HG03066 (cell line): Measurements from ENCODE around the gene IRF2.

Source experiments
- ATAC-seq: cut with Tn5 transposase; IDR thresholded peaks from one replicate; pipeline ENCODE4 v1.9.1; 2021; ENCODE audit warnings: low read depth; ENCODE audit not compliant: unreplicated experiment

Gene IRF2

GRCh38 chr4:184474263-184475095 lies at the start of gene IRF2:
TSS of gene IRF2 (minus strand) at chr4:184474550. CDS start at chr4:184429064, 45,486 bp downstream.
- ATAC-seq = peak; percentile 56

- no peak for ATAC-seq
Observed at GRCh38 chr4:184515606-184516005, 41.3 kb upstream of the IRF2 start.

- ATAC-seq = peak; percentile 96
Observed at GRCh38 chr4:184514121-184514988, 40.0 kb upstream of the IRF2 start.

GRCh38 chr4:184513802-184514120 lies 39.4 kb upstream of the IRF2 start:
- peak; percentile 26 for ATAC-seq

- ATAC-seq = no peak
Observed at GRCh38 chr4:184511156-184511555, 36.8 kb upstream of the IRF2 start.

GRCh38 chr4:184510401-184510800 lies 36.1 kb upstream of the IRF2 start:
- no peak for ATAC-seq

GRCh38 chr4:184506527-184507121 lies 32.3 kb upstream of the IRF2 start:
- peak; percentile 96 for ATAC-seq

- no peak for ATAC-seq
Observed at GRCh38 chr4:184504385-184504784, 30.0 kb upstream of the IRF2 start.

GRCh38 chr4:184503869-184504300 lies 29.5 kb upstream of the IRF2 start:
- ATAC-seq = no peak

GRCh38 chr4:184500748-184501589 lies 26.6 kb upstream of the IRF2 start:
- ATAC-seq = no peak

- no peak for ATAC-seq
Observed at GRCh38 chr4:184499996-184500395, 25.6 kb upstream of the IRF2 start.

- ATAC-seq = no peak
Observed at GRCh38 chr4:184498598-184498997, 24.2 kb upstream of the IRF2 start.

- ATAC-seq = no peak
Observed at GRCh38 chr4:184489771-184490170, 15.4 kb upstream of the IRF2 start.

GRCh38 chr4:184487503-184487902 lies 13.2 kb upstream of the IRF2 start:
- no peak for ATAC-seq

- no peak for ATAC-seq
Observed at GRCh38 chr4:184485279-184485678, 10.9 kb upstream of the IRF2 start.

- no peak for ATAC-seq
Observed at GRCh38 chr4:184481544-184481943, 7.2 kb upstream of the IRF2 start.

- ATAC-seq = no peak
Observed at GRCh38 chr4:184479516-184479950, 5.2 kb upstream of the IRF2 start.

- no peak for ATAC-seq
Observed at GRCh38 chr4:184477201-184477999, 3.0 kb upstream of the IRF2 start.

GRCh38 chr4:184476695-184477094 lies 2.3 kb upstream of the IRF2 start:
- ATAC-seq = no peak
